Activated CD4-positive, CD25-positive, alpha-beta regulatory T cell treated with anti-CD3 and anti-CD28 coated beads, Interleukin-2, amount 50 U/mL, for 16 hours (primary cell): ENCODE data around the gene UNC13C.
"Not testable (repeated sequence)": the region's sequence is repeated elsewhere in the genome, so short reads cannot be mapped to it uniquely, and the experiment has no call there.

ENCODE experiments used
- DNase-seq: peaks from one replicate; pipeline ENCODE4 v3.0.0-alpha.2; 2020; ENCODE audit warnings: low read depth, low spot score

UNC13C gene

DNA sequence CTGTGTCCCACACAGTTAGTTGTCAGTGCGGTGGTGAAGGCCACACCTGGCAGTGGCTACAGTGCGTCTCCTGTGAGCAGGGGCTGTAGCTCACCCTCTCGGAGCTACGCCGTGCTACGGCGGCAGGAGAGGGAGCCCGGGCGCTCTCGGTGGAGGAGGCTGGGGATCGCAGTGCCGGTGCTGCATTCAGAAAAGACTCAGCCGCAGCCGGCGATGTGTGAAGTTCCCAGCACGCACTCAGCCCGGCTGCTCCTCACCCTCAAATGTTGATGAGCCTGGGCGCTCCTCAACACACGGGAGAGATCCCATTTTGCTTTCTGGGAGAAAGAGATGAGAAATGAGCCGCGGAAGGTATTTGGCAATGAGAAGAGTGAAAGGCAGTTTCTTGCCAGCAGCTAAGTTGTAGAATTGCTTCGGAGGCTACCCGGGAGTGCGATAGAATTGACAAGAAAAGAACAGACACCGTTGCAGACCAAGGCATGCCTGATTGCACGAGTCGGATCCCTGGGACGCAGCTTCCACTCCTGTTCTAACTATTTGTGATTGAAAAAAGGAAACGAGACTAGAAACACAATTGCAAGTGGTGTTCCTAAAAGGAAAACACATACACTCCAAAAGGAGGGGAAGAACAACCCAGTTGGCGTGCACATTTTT lies at the start of gene UNC13C:
Gene UNC13C, plus strand, starts transcription at position 189 of the 654 bp plus-strand sequence. CDS start 34,463 bp downstream, outside the sequence.
- DNase-seq: no peak

DNA sequence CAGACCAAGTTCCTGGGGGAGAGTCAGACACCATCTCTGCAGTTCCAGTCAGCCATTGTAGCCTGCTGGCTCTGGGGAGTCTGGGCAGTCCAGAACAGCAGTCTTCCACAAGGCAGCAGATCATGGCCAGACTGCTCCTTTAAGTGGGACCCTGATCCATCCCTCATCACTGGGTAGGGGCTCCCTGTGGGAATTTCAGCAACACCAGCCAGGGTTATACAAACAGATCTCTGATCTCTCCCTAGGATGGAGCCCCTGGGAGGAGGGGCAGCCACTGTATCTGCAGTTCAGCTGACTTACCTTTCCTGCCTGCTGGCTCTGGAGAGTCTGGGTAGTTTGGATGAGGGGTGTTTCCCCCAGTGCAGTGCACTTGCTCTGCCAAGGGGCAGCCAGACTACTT lies 42.1 kb upstream of the UNC13C start:
- DNase-seq: no peak

DNA sequence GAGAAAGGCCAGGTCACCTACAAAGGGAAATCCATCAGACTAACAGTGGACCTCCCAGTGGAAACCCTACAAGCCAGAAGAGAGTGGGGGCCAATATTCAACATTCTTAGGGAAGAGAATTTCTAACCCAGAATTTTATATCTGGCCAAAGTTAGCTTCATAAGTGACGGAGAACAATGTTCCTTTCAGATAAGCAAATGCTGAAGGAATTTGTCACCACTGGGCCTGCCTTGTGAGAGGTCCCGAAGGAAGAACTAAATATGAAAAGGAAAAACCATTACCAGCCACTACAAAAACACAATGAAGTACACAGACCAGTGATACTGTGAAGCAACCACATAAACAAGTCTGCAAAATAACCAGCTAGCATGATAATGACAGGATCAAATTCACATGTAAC lies 40.6 kb upstream of the UNC13C start:
- DNase-seq: not testable (repeated sequence)

- DNase-seq: no peak
Observed at GRCh38 chr15:53950572-53950971, 27.7 kb upstream of the UNC13C start.

GRCh38 chr15:53955396-53955795 lies 22.8 kb upstream of the UNC13C start:
- no peak for DNase-seq

DNA sequence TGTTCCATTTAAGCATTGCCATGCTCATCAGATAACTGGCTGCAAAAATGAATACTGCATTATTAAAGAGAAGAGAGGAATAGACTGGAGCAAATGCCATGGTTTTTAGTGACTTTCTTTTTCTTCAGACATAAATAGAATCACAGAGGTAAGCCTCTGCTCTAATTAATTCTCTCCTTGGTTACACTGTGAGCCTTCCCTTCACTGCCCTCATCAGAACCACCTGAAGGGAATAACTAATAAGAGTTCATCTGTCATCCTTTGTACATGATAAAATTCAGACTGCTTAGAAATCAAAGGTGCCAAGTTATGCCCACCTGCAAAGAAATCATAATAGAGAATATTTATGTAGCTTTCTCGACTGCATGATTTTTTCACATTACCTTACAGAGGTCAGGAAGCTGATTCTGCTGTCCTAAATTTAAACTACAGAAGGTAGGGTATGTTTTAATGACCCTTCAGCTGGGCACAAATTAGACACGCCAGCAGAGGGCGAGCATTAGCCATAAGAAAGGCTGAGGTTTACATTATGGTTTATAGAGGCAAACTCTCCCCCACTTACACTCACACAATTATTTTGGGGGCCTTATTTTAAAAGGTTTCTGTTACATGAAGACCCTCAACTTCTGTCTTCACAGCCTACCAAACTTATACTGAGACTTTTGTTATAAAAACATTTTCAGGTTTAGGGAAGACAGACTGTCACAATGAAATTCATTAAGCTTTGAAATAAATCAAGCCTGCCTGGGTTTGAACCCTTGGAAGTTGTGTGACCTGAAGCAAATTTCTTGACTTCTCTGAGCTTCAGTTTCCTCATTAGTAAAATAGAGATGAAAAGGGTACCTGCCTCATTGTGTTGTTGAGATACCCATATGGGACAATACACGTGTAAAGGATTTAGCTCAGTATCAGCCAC lies 15.3 kb upstream of the UNC13C start:
- no peak for DNase-seq

GRCh38 chr15:53963801-53964200 lies 14.4 kb upstream of the UNC13C start:
- DNase-seq: no peak

- no peak for DNase-seq
Observed at GRCh38 chr15:53974121-53974520, 4.1 kb upstream of the UNC13C start.

GRCh38 chr15:53974813-53975212 lies 3.4 kb upstream of the UNC13C start:
- no peak for DNase-seq

- DNase-seq: no peak
Observed at GRCh38 chr15:53976844-53977392, 1.3 kb upstream of the UNC13C start.

GRCh38 chr15:53979051-53979788 lies 979 bp downstream of the UNC13C start:
- no peak for DNase-seq

DNA sequence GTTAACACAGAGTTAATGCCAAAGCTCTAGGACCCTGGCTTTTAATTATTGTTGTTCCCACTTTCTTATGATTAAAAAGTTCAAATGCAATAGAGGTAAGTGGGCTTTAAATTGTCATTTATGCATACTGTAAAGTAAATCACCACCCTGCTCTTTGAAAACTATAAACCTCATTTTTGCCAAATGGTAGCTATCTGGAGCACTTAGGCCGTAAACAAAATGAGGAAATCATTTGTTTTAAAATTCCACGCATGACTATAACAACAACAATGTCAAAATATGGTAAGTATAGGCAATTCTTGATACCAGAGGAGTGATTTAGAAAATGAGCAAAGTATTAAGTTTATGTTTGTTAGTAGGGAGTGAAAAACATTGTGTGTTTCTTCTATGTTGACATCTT lies 1.8 kb downstream of the UNC13C start:
- DNase-seq: no peak

DNA sequence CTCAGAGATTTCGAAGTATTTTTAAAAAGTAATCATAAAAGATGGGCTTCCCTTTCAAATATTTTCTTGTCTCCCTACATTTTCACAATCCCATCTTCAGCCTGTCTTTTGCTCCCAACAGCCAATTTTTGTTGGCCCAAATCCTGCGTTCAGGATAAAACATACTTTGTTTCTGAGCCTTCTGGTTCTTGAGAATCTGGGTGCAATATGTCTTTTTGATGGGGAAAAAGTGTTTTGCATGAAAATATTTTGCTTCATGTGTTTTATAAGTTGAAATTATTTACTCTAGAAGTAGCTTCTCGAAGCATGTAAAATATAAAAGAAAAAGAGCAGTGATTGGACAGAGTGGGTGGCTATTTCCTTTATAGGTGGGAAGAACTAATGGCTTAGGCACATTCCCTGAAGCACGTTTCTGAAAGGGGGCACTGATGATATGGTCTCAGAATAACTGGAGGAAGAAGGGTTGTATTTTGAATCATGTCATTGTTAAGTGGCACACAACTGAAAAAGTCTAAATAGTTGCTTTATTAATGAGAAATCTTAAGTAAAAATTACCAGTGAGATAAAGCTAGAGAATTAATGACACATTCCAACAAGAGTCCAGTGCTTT lies 3.9 kb downstream of the UNC13C start:
- DNase-seq: no peak

GRCh38 chr15:53982876-53983275 lies 4.6 kb downstream of the UNC13C start:
- no peak for DNase-seq

- DNase-seq: no peak
Observed at GRCh38 chr15:53984221-53984620, 6.0 kb downstream of the UNC13C start.

DNA sequence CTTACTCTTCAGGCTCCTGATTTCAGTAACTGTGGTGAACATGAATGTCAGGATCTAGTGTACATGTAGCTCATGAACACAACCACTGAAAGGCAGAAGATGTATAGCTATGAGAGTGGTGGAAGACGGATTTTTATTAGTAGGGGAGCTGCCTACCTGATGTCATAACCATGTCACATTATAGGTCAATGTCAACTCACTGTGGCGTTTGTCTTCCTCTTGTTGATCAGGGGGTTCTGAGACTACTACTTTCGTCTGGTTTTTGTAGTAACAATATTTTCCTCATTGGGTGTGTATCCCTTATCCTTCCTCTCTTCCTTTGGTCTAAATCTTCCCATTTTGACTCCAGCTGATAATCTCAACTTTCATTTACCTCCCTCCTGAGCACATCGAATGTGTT lies 7.3 kb downstream of the UNC13C start:
- DNase-seq: no peak

- no peak for DNase-seq
Observed at GRCh38 chr15:53987480-53987879, 9.2 kb downstream of the UNC13C start.

DNA sequence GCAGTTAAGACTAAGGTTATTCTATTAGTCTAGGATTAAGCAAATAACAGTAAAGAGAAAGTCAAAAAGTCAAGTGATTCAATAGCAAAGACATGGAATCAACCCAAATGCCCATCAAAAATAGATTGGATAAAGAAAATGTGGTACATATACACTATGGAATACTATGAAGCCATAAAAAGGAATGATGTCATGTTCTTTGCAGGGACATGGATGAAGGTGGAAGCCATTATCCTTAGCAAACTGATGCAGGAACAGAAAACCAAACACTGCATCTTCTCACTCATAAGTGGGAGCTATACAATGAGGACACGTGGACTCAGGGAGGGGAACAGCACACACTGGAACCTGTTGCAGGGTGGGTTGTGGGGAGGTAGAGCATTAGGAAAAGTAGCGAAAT lies 29.0 kb downstream of the UNC13C start:
- DNase-seq: no peak

- no peak for DNase-seq
Observed at GRCh38 chr15:54011656-54012055, 33.4 kb downstream of the UNC13C start.

- no peak for DNase-seq
Observed at GRCh38 chr15:54014067-54014655, 35.9 kb downstream of the UNC13C start.

- no peak for DNase-seq
Observed at GRCh38 chr15:54017251-54017650, 39.0 kb downstream of the UNC13C start.
